ENCODE results near the gene SEMA4A.

The SEMA4A gene

GRCh38 chr1:156135930-156136871, 17.2 kb upstream of the SEMA4A start:
- DNase-seq (ENCODE audit: low read depth) = no peak

GRCh38 chr1:156136970-156137483, 16.4 kb upstream of the SEMA4A start:
- no peak for DNase-seq (ENCODE audit: low read depth)

GRCh38 chr1:156138458-156138867, 14.9 kb upstream of the SEMA4A start:
- DNase-seq (ENCODE audit: low read depth) = no peak

DNA sequence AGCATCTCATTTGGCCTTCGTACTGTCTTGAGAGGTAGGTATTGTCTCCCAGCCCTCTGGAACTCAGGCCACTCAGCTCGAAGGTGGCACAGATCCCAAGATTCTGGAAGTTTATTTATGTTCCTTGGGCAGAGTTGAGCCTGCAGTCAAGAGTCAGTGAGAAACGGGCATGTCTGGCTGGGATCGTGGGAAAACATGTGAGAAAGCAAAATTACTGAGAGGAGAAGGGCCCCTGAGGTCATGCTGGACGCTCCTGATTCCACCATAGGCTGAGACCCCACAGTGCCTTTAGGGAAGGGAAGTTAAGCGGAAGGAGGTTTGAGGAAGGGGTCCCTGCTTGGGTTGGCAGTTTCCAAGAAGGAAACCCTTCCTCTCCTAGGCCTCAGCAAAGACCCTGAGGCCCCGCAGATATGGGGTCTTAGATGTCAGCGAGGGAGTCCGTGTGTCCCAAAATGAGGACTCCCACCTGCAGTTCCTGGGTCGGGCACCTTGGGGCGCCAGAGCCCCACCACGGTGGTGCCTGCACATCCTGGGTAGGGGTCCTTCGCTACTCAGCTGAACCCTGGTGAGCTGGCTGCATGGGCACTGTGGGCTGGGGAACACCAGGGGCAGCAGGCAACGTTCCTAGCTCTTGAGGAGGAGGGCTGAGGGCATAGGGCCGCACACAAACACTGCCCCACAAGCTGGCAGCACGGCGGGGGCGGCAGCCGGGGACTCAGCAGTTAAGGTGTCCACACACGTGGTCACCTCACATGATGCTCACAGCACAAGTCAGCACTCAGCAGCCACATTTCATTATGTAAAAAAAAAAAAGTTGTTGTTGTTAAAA, 12.3 kb upstream of the SEMA4A start:
- DNase-seq (ENCODE audit: low read depth) = no peak

- DNase-seq (ENCODE audit: low read depth) = no peak
These were observed 9.5 kb upstream of the SEMA4A start for GRCh38 chr1:156143765-156144489.

- DNase-seq (ENCODE audit: low read depth) = no peak
These were observed 8.6 kb upstream of the SEMA4A start for GRCh38 chr1:156144742-156145141.

DNA sequence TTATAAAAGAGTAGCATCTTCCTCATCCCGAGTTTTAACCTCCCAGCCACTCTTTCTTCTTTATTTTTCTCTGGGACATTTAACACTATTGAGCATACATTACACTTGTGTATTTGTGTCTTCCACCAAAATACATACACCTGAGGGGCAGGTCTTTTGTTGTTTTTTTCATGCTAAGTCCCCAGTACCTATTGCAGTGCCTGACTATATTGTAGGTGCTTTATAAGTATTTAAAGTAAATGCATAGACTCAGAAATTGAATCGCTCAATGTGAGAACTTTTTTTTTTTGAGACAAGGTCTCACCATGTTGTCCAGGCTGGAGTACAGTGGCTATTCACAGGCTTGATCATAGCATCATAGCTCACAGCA, 7.8 kb upstream of the SEMA4A start:
- DNase-seq (ENCODE audit: low read depth) = no peak

- no peak for DNase-seq (ENCODE audit: low read depth)
These were observed 7.2 kb upstream of the SEMA4A start for GRCh38 chr1:156146020-156146768.

DNA sequence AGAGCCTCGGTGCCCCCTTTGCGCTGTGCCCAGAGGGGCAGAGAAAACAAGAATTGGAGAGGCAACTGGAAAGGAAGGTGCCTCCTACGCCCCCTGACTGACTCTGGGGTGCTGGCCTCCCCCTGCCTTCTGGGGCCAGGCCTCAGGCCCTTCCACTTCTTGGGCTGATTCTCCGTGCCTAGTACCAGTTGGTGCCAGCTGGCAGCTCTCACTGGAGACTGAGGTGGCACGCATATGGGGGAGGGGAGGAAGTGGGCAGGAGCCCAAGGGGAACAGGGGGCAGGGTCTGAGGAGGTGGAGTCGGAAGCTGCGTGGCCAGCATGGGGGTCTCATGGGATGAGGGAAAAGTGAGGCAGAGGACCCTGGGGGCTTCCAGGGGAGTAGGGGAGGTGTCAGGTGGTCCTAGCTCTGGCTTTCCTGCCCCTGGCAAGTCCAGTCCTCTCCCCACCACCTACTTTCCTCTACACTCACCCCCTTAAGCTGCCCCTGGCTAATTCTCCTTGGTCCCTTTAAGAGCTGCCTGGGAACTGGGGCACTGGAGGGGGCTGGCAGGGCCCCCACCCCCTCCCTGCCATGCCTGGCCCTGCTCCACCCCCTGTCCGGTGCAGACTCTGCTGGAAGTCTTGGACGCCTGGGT, 6.5 kb upstream of the SEMA4A start:
- no peak for DNase-seq (ENCODE audit: low read depth)

DNA sequence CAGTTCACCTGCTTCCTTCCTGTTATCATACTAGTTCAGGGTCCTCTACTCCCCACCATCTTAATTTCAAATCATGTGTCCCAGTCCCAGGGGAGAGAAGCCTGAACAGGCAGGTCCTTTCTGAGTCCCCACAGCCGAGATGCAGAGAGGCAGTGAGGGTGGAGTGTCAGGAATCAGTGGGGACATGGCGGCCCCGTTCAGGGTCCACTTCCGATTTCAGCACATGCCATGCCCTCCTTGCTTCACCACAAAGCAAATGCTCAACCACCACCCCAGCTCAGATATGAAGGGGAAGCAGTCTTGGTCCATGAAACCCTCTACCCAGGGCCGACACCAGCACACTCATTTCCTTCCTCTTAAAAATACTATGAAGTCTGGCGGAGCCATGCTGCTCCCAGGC, 5.2 kb upstream of the SEMA4A start:
- DNase-seq (ENCODE audit: low read depth) = no peak

DNA sequence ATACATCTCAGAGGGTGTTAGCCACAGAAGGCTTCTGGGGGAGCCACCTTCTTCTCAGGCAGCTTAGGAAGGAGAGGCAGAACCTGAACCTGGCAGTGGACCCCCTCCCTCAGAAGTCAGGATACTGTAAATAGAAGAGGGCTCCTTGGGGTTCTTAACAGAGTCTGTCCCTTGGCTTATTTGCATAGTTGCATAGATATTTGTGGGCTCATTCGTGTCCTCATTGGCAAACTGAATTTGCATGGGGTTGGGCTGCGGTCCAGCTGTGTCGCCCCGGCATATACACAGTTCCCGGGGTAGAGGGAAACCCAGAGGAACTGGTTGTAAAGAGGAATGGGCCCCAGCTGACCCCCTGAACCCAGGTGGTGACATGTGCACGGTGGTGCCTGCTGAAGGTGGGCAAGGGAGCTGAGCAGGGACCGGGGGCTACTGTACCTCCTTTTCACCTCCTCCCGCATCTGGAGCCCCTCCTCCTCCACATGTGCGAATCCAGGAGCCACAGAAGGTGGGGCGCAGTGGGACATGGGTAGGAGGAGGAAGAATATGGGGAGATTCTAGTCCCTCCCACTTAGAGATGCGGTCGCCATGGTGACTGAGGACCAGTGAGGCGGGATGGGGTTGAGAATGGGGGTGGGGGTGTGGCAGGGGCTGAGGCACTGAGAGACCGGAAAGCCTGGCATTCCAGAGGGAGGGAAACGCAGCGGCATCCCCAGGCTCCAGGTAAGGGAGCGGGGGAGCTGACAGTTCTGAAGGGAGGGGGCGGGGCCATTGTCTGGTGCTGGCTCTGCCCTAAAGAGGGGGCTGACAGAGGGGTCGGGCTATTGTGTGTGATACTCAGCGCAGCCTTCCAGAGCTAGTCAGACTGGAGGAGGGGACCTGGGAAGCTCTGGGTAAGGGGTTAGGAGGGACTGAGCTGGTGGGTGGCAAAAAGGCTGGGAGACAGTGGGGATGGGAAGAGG, 3.7 kb upstream of the SEMA4A start:
- no peak for DNase-seq (ENCODE audit: low read depth)

DNA sequence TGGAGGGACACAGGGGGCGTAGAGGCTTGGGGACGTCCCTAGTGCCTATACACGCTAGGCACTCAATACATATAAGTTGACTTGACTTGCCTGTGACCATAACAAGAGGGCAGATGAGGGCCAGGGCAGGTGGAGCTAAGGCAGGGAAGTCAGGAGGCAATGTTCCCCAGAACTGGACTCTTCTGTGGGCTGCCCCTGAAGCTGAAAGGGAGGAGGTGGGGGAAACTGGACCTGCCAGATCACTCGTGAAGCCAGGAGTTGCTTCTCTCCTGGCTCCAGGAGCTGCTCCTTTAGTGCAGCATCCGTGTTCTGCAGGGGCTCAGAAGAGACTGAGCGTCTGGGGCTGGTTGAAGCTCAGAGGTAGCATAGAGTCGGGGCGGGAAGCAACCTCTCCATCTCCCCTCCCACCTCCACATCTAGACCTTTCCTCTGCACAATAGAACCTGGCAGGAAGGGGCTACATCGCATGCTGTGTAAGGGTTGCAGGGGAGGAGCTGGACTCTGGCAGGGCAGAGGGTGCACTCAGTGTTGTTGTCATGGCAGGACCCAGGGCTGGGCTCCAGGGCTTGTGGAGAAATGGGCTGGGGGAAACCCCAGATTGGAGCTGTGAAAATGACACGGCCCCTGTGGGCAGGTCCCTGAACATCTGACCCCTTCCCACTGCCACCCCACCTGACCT, 2.9 kb upstream of the SEMA4A start:
- no peak for DNase-seq (ENCODE audit: low read depth)

DNA sequence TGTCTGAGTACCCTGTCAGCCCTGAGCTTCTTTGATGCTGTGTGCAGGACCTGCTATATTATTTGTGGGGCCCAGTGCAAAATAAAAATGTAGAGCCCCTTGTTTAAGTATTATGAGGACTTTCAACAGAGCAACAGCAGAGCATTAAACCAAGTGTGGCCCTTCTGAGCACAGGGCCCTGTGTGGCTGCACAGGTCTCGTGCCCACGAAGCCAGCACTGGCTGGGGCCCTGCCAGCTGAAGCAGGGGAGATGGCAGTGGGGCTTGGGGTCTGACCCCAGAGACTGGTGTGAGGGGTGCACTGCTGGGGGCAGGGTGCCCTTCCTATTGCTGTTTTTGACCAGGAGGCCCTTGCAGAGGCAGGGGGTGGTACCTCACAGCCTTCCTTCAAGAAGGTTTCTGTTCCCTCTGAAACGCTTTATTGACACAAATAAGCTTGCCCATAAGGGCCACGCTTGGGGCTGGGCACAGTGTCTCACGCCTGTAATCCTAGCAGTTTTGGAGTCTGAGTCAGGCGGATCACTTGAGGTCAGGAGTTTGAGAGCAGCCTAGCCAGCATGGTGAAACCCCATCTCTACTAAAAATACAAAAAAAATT, 2.2 kb upstream of the SEMA4A start:
- no peak for DNase-seq (ENCODE audit: low read depth)

- DNase-seq (ENCODE audit: low read depth) = no peak
These were observed 757 bp upstream of the SEMA4A start for GRCh38 chr1:156152628-156153027.

- no peak for DNase-seq (ENCODE audit: low read depth)
These were observed 948 bp downstream of the SEMA4A start for GRCh38 chr1:156154317-156154749.

DNA sequence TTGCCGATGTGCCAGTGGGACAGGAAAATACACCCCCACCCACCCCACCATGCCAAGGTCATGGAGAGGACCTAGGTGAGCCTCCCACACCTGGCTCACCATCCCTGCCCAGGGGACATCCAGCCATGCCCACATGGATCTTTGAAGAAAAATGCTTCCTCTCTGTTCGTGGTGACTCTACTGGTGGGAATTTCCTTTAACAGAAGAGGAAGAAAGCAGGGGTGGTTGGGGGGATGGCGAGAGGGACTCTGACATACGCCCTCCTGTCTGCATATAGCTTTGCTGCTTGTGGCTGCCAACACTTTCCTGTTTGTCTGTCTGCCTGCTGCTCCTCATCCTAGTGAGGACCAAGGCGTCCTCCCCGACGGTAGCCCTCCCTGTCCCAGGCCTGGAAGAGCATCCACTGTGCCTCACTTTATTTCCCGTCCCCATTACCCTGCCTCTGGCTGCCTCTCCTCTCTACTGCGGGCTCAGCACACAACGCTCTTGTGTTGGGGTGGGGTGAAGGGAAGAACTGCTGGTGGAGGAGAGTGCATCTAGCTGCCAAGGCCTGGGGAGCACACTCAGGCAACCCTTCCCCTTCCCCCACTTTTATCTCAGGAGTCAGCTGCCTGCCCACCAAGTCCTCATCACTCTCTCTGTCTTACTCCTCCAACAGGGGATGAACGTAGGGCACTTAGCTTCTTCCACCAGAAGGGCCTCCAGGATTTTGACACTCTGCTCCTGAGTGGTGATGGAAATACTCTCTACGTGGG, 2.5 kb downstream of the SEMA4A start:
- no peak for DNase-seq (ENCODE audit: low read depth)

DNA sequence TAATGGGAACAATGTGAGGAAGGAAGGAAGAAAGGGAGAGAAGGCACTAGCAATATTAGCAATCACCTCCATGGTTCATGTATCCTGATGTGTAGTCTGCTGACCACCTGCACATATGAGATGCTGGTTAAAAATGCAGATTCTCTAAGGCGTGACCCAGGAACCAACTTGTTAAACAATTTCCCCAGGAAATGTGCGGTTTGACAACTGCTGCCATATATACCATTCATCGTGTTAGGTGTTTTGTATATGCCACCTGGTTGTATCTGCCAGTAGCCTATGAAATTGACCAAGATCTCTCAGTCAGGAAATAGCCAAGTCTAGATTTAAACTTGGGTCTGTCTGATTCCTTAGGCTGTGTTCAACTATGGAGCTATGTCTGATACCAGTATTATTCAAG, 4.1 kb downstream of the SEMA4A start:
- no peak for DNase-seq (ENCODE audit: low read depth)

DNA sequence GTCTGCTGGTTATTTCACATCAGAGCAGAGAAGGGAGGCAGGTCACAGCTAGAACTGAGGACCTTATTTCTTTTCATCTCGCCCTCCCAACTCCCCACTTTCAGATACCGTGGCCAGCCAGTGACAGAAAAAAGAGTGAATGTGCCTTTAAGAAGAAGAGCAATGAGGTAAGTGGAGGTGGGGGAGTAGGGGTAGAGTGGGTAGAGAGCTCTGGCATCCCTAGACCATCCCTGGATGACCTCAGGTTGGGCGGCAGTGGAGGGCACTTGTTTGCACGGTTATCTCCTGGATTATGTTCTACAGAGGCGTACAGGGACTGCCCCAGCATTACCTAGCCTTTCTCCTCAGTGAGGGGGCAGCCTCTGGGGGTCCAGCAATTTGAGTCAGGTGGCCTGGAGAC, 4.6 kb downstream of the SEMA4A start:
- DNase-seq (ENCODE audit: low read depth) = no peak

Data from activated T-helper 1 cell treated with Interleukin-2 at 50 U/mL for 16 hours (primary cell).